GM12878 (cell line): Measurements from ENCODE around the gene TMEM214. TPM values are rescaled to one million over a fixed set of nuclear protein-coding genes. Genes with fewer than 3 reads are reported as not detected.

Experiments used
- BMI1 ChIP-seq: fragments of 450-650 bp; IDR thresholded peaks from 2 replicates; pipeline ENCODE4 v1.6.1; 2016; ENCODE audit warnings: mild to moderate bottlenecking, moderate library complexity, borderline replicate concordance
- CBFB ChIP-seq: IDR thresholded peaks from 2 replicates; pipeline ENCODE4 v1.6.1; 2016; ENCODE audit warnings: antibody characterized with exemption, low read depth
- CHD1 ChIP-seq: IDR thresholded peaks from 2 replicates; pipeline ENCODE4 v1.6.1; 2012; ENCODE audit warnings: low read depth, low read length, improper control_type of control experiment
- FOS ChIP-seq: IDR thresholded peaks from 3 replicates; pipeline ENCODE4 v1.6.1; 2011; ENCODE audit warnings: borderline replicate concordance; ENCODE audit not compliant: insufficient read length; ENCODE audit errors: extremely low read depth
- FOXM1 ChIP-seq: IDR thresholded peaks from 2 replicates; pipeline ENCODE4 v1.6.1; 2012; ENCODE audit warnings: low read depth, mild to moderate bottlenecking, inconsistent platforms, low read length, moderate library complexity
- HDAC2 ChIP-seq: fragments of 200-600 bp; sonication (generic); IDR thresholded peaks from 2 replicates; pipeline ENCODE4 v1.6.1; 2017
- MEF2A ChIP-seq: IDR thresholded peaks from 2 replicates; pipeline ENCODE4 v1.6.1; 2011; ENCODE audit warnings: low read depth, mild to moderate bottlenecking, low read length, moderate library complexity; ENCODE audit not compliant: insufficient read depth
- MEF2B ChIP-seq: fragments of 450-650 bp; IDR thresholded peaks from 2 replicates; pipeline ENCODE4 v1.6.1; 2018; ENCODE audit warnings: mild to moderate bottlenecking, moderate library complexity; ENCODE audit not compliant: partially characterized antibody, poor library complexity, severe bottlenecking
- MTA3 ChIP-seq: IDR thresholded peaks from 2 replicates; pipeline ENCODE4 v1.6.1; 2012; ENCODE audit warnings: low read length, inconsistent platforms, borderline replicate concordance
- MXI1 ChIP-seq: fragments of 150-350 bp; IDR thresholded peaks from 2 replicates; pipeline ENCODE4 v1.6.1; 2011; ENCODE audit warnings: low read depth, mild to moderate bottlenecking, inconsistent platforms, low read length, improper control_type of control experiment
- NFXL1 ChIP-seq: fragments of 450-650 bp; IDR thresholded peaks from 2 replicates; pipeline ENCODE4 v1.6.1; 2017; ENCODE audit warnings: antibody characterized with exemption, mild to moderate bottlenecking, borderline replicate concordance
- POLR2AphosphoS2 ChIP-seq: IDR thresholded peaks from 2 replicates; pipeline ENCODE4 v1.6.1; 2011; ENCODE audit warnings: low read depth, mild to moderate bottlenecking, low read length, improper control_type of control experiment, moderate library complexity
- POLR2AphosphoS5 ChIP-seq: IDR thresholded peaks from 2 replicates; pipeline ENCODE4 v1.6.1; 2011; ENCODE audit warnings: mild to moderate bottlenecking, low read length, inconsistent platforms
- RFX5 ChIP-seq: IDR thresholded peaks from 2 replicates; pipeline ENCODE4 v1.6.1; 2011; ENCODE audit warnings: low read depth, low read length, improper control_type of control experiment
- SMAD1 ChIP-seq: fragments of 450-650 bp; IDR thresholded peaks from 2 replicates; pipeline ENCODE4 v1.6.1; 2018; ENCODE audit warnings: mild to moderate bottlenecking, low read depth; ENCODE audit not compliant: partially characterized antibody
- SRF ChIP-seq, 2 experiments: IDR thresholded peaks; 2 replicates each; pipeline ENCODE4 v1.6.1; 2011; ENCODE audit warnings: low read depth in 2 of 2, low read length in 2 of 2, mild to moderate bottlenecking in 1 of 2, moderate library complexity in 1 of 2
- TARDBP ChIP-seq: IDR thresholded peaks from 2 replicates; pipeline ENCODE4 v1.6.1; 2016; ENCODE audit warnings: borderline replicate concordance
- YY1 ChIP-seq: IDR thresholded peaks from 2 replicates; pipeline ENCODE4 v1.6.1; 2011; ENCODE audit warnings: low read depth, mild to moderate bottlenecking, low read length
- ZBED1 ChIP-seq: IDR thresholded peaks from 2 replicates; pipeline ENCODE4 v1.6.1; 2016; ENCODE audit warnings: borderline replicate concordance
- ZNF207 ChIP-seq: fragments of 450-650 bp; IDR thresholded peaks from 2 replicates; pipeline ENCODE4 v1.6.1; 2014; ENCODE audit warnings: antibody characterized with exemption, mild to moderate bottlenecking, borderline replicate concordance
- ZNF24 ChIP-seq: fragments of 450-650 bp; IDR thresholded peaks from 2 replicates; pipeline ENCODE4 v1.6.1; 2017; ENCODE audit warnings: antibody characterized with exemption, mild to moderate bottlenecking
- ZSCAN29 ChIP-seq: fragments of 450-650 bp; IDR thresholded peaks from 2 replicates; pipeline ENCODE4 v1.6.1; 2017; ENCODE audit warnings: mild to moderate bottlenecking, moderate library complexity
- polyA plus RNA-seq, 11 experiments: library from polyadenylated mRNA; depleted of rRNA in 4 of 11; unstranded in 6 of 11; stranded (reverse) in 5 of 11; fragments of >200 nt; fragmentation: Nextera tagmentation in 4 of 11; fragmentation: Illumina TruSeq in 1 of 11; extraction: Ambion mirVana in 4 of 11; extraction: Trizol in 1 of 11; gene quantifications; 1 replicate in 1 of 11; 2 replicates in 10 of 11; pipeline versions ENCODE4 v1.2.1 to v1.2.3, GENCODE V29; 2011 to 2016; ENCODE audit warnings: inconsistent platforms in 2 of 11, missing spikeins in 2 of 11, low read depth in 1 of 11
- total RNA-seq, 4 experiments: library from RNA; depleted of rRNA in 3 of 4; stranded (reverse); fragments of >200 nt in 3 of 4; fragmentation: Illumina TruSeq in 1 of 4; extraction: Trizol in 1 of 4; gene quantifications; 2 replicates each; pipeline versions ENCODE4 v1.2.1 to v1.2.3, GENCODE V29; 2013 to 2021
- TF ChIP-seq, protein P1 (sequence below): IDR thresholded peaks from 2 replicates; pipeline ENCODE4 v1.6.1; 2011; ENCODE audit warnings: borderline replicate concordance, low read depth, mild to moderate bottlenecking, moderate library complexity, mixed read lengths, low read length; ENCODE audit not compliant: insufficient read depth; ENCODE audit errors: extremely low read length
- TF ChIP-seq, protein P2 (sequence below): fragments of 450-650 bp; IDR thresholded peaks from 2 replicates; pipeline ENCODE4 v1.6.1; 2016; ENCODE audit warnings: mild to moderate bottlenecking
- TF ChIP-seq, protein P3 (sequence below): IDR thresholded peaks from 2 replicates; pipeline ENCODE4 v1.6.1; 2012; ENCODE audit warnings: low read depth, low read length, improper control_type of control experiment
- TF ChIP-seq, protein P4 (sequence below): fragments of 450-650 bp; IDR thresholded peaks from 2 replicates; pipeline ENCODE4 v1.6.1; 2017; ENCODE audit warnings: antibody characterized with exemption, mild to moderate bottlenecking, moderate library complexity

TMEM214 gene
- total and polyA plus RNA-seq, 10 of the 15 experiments (the other 5 are each of a cell fraction or from before 2014, with no cell fraction given), result 10.4 to 79.2 (median 45.0) TPM

DNA sequence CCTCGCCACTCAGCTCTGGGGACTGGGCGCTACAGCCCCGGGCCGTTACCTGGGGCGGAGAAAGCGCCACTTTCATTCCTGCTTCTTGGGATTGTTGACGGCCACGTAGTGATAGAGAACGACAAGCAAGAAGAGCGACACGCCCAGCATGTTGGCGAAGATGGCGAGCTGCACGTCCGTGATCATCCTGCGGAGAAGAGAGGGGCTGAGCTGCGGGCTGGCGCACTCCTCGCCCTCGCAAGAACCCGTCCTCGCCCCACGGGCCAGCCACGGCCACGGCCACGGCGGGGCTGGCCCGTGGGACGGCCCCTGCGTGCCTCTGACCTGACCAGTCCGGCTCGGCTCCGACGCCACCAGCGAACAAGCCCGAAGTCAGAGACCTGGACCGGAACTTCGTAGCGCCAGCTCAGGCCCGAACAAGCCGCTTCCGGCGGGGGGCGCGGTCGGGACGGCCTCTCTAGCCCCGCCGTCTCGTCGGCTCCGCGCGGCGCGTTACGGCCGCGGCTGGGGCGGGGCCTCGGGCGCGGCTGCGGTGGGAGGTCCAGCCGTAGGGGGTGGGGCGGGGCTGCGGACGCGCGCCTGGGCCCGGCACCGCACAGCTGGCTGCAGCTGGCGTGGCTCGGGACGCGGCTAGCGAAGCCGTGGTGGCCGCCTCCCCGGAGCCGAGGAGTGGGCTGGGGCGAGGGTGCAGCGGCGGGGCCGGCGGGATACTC lies 38.7 kb downstream of the TMEM214 start, which contains the start of gene OST4 (continued):
- TF ChIP-seq, protein P1, sequence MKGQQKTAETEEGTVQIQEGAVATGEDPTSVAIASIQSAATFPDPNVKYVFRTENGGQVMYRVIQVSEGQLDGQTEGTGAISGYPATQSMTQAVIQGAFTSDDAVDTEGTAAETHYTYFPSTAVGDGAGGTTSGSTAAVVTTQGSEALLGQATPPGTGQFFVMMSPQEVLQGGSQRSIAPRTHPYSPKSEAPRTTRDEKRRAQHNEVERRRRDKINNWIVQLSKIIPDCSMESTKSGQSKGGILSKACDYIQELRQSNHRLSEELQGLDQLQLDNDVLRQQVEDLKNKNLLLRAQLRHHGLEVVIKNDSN, result no peak
- TF ChIP-seq SRF (IDR thresholded peaks at IDR 0.05; ENCODE audit: low read depth in 2 of 2, low read length in 2 of 2) (peak; percentile 81 to 96; a peak in 3 of 4 replicates), HDAC2 (no peak), POLR2AphosphoS5 (peak; percentile 89), NFXL1 (no peak), MXI1 (peak; percentile 70), SMAD1 (no peak), ZNF207 (no peak), POLR2AphosphoS2 (peak; percentile 81), TARDBP (no peak), CHD1 (no peak), CBFB (0 out of 2 replicates have a peak, but pooled peaks have one; percentile 17), YY1 (peak; percentile 82), ZBED1 (no peak), MEF2B (no peak), BMI1 (no peak), ZNF24 (no peak), ZSCAN29 (no peak), RFX5 (no peak), MEF2A (no peak), FOXM1 (0 out of 2 replicates have a peak, but pooled peaks have one; percentile 13), FOS (no peak), MTA3 (no peak)
- TF ChIP-seq, protein P2, sequence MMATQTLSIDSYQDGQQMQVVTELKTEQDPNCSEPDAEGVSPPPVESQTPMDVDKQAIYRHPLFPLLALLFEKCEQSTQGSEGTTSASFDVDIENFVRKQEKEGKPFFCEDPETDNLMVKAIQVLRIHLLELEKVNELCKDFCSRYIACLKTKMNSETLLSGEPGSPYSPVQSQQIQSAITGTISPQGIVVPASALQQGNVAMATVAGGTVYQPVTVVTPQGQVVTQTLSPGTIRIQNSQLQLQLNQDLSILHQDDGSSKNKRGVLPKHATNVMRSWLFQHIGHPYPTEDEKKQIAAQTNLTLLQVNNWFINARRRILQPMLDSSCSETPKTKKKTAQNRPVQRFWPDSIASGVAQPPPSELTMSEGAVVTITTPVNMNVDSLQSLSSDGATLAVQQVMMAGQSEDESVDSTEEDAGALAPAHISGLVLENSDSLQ, result 0 out of 2 replicates have a peak, but pooled peaks have one; percentile 23
- TF ChIP-seq, protein P3, sequence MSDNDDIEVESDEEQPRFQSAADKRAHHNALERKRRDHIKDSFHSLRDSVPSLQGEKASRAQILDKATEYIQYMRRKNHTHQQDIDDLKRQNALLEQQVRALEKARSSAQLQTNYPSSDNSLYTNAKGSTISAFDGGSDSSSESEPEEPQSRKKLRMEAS, result peak; percentile 13; the same call in 1 of the 2 replicates
- TF ChIP-seq, protein P4, sequence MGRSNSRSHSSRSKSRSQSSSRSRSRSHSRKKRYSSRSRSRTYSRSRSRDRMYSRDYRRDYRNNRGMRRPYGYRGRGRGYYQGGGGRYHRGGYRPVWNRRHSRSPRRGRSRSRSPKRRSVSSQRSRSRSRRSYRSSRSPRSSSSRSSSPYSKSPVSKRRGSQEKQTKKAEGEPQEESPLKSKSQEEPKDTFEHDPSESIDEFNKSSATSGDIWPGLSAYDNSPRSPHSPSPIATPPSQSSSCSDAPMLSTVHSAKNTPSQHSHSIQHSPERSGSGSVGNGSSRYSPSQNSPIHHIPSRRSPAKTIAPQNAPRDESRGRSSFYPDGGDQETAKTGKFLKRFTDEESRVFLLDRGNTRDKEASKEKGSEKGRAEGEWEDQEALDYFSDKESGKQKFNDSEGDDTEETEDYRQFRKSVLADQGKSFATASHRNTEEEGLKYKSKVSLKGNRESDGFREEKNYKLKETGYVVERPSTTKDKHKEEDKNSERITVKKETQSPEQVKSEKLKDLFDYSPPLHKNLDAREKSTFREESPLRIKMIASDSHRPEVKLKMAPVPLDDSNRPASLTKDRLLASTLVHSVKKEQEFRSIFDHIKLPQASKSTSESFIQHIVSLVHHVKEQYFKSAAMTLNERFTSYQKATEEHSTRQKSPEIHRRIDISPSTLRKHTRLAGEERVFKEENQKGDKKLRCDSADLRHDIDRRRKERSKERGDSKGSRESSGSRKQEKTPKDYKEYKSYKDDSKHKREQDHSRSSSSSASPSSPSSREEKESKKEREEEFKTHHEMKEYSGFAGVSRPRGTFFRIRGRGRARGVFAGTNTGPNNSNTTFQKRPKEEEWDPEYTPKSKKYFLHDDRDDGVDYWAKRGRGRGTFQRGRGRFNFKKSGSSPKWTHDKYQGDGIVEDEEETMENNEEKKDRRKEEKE, result no peak
